Calu3 (cell line): ENCODE data around the gene SLC1A2. TPM values are rescaled to one million over a fixed set of nuclear protein-coding genes. Genes with fewer than 3 reads are reported as not detected.
A peak's percentile ranks its signal among the peaks of the same experiment; 100 is the strongest.

Experiments used
- BruUV-seq: library from RNA; stranded (reverse); fragments of 400-500 nt; replicated peaks from 2 replicates; lab custom pipeline; 2021; lab: Mats Ljungman, UMichigan
- CTCF ChIA-PET: fragments of 300-600 bp; sonication (Branson Sonifier 250); formaldehyde crosslinking; loops from one replicate; lab custom pipeline; 2022; ENCODE audit warnings: antibody characterized with exemption; lab: Charles Lee
- DNase-seq: peaks from one replicate; pipeline ENCODE4 v3.0.0; 2022
- H3K27ac Mint-ChIP-seq: one replicate; pipeline ENCODE4 v1.8.0; 2022; ENCODE audit warnings: mixed read lengths; ENCODE audit not compliant: unreplicated experiment
- H3K27me3 Mint-ChIP-seq: one replicate; pipeline ENCODE4 v1.8.0; 2022; ENCODE audit warnings: mixed read lengths; ENCODE audit not compliant: unreplicated experiment
- H3K36me3 Mint-ChIP-seq: one replicate; pipeline ENCODE4 v1.8.0; 2022; ENCODE audit warnings: mild to moderate bottlenecking, moderate library complexity, mixed read lengths; ENCODE audit not compliant: insufficient read depth, unreplicated experiment
- H3K4me1 Mint-ChIP-seq: one replicate; pipeline ENCODE4 v1.8.0; 2022; ENCODE audit warnings: mild to moderate bottlenecking, low read depth, mixed read lengths; ENCODE audit not compliant: unreplicated experiment
- H3K4me3 Mint-ChIP-seq: one replicate; pipeline ENCODE4 v1.8.0; 2022; ENCODE audit warnings: mild to moderate bottlenecking, low read depth, moderate library complexity, mixed read lengths; ENCODE audit not compliant: unreplicated experiment
- H3K9me3 Mint-ChIP-seq: one replicate; pipeline ENCODE4 v1.8.0; 2022; ENCODE audit warnings: low read depth, mixed read lengths; ENCODE audit not compliant: unreplicated experiment
- intact Hi-C: fragments of 100-400 bp; cut with micrococcal nuclease; formaldehyde crosslinking; loops from one replicate; pipeline ENCODE4 v1.10.0; 2022; ENCODE audit not compliant: unreplicated experiment
- total RNA-seq: library from RNA; stranded (reverse); gene quantifications from 2 replicates; pipeline ENCODE4 v1.2.3, GENCODE V29; 2022
- TF ChIP-seq, protein P1 (sequence below): fragments of 200-600 bp; IDR thresholded peaks from one replicate; pipeline ENCODE4 v1.8.0; 2022; ENCODE audit warnings: antibody characterized with exemption; ENCODE audit not compliant: unreplicated experiment

SLC1A2 gene
- total RNA-seq, 1 experiment from 2014 or later: 0.40 TPM

DNA sequence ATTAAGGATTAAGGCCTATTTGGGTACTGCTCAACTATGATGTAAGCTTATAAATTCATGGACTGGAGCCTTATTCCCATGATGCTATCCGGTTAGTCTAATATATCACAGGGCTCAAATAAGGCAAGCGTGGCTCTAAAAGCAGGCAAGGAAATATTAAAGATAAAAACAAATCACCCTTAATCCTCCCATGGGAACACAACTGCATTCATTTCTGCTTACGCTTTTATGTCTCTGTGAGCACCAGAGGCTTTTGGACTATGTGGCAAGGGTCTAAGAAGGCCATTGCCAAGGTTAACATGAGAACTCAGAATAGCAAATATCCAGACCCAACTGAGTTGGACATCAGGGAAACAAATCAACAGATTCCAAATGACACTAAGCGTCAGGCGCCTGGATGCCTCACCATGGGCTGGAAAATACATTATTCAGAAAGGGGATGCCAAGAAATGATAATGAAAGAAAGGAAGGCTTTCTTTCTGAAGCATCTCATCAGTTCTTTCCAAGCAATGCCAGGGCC is 138.1 kb downstream of the SLC1A2 start:
- TF ChIP-seq, protein P1, sequence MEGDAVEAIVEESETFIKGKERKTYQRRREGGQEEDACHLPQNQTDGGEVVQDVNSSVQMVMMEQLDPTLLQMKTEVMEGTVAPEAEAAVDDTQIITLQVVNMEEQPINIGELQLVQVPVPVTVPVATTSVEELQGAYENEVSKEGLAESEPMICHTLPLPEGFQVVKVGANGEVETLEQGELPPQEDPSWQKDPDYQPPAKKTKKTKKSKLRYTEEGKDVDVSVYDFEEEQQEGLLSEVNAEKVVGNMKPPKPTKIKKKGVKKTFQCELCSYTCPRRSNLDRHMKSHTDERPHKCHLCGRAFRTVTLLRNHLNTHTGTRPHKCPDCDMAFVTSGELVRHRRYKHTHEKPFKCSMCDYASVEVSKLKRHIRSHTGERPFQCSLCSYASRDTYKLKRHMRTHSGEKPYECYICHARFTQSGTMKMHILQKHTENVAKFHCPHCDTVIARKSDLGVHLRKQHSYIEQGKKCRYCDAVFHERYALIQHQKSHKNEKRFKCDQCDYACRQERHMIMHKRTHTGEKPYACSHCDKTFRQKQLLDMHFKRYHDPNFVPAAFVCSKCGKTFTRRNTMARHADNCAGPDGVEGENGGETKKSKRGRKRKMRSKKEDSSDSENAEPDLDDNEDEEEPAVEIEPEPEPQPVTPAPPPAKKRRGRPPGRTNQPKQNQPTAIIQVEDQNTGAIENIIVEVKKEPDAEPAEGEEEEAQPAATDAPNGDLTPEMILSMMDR: no peak
- no peak for DNase-seq
- Mint-ChIP-seq H3K27me3 (no peaks in the 10 kb centered on the region), H3K4me3 (no peak overlapping the region), H3K4me1 (peaks cover 5% of the 10 kb centered on the region), H3K36me3 (peaks cover under 1% of the 10 kb centered on the region), H3K27ac (no peak overlapping the region), H3K9me3 (no peaks in the 10 kb centered on the region)
- CTCF ChIA-PET: no interaction called here
- BruUV-seq: no TSS peak
- intact Hi-C loops: no loop called here

DNA sequence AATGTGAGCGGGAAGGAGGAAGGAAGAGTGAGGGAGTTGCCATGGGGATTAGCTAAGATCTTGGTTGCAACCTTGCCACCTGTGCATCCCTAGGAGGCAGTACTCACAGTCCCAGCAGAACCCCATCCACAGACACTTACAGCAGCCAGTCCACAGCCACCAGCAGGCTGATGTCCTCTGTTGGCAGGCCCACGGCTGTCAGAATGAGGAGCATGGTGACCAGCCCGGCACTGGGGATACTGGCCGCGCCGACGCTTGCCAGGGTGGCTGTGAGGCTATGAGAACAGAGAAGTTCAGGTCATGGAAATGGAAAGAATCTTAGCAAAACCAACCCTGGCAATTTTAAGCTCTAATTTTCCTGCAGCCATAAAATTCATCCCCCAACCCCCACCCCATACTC is 138.6 kb downstream of the SLC1A2 start:
- BruUV-seq: no TSS peak
- TF ChIP-seq, protein P1: no peak
- DNase-seq: no peak
- Mint-ChIP-seq H3K36me3 (peaks cover 6% of the 10 kb centered on the region), H3K4me3 (no peak overlapping the region), H3K9me3 (no peaks in the 10 kb centered on the region), H3K27ac (no peak overlapping the region), H3K4me1 (peaks cover 10% of the 10 kb centered on the region), H3K27me3 (no peaks in the 10 kb centered on the region)
- CTCF ChIA-PET: no interaction called here
- intact Hi-C loops: no loop called here

DNA sequence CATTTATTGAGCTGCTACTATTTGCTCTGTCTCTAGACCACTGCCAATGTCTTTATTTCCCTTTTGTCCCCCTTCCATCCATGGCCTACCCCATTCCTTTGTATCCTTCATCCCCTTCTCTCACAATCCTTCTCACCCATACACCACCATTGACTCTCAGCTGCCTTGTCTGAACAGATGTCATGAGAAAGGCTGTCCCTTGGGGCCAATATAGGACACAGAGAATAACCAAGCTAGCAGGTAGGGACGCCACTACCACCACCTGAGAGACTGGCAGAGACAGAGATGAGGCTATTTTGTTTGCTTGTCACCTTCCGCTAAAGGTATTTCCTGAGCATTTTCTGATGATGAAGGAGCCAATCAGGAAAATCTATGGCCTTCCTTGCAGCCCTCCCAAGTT is 141.5 kb downstream of the SLC1A2 start:
- H3K36me3 Mint-ChIP-seq: peaks cover 7% of the 10 kb centered on the region
- BruUV-seq: no TSS peak
- peaks cover 31% of the 10 kb centered on the region for H3K4me1 Mint-ChIP-seq
- intact Hi-C loops: loop anchor here (5.0 kb wide), 1 partner anchor 114 kb away; no protein-coding TSS in a partner anchor
- H3K27ac Mint-ChIP-seq: no peak overlapping the region
- H3K4me3 Mint-ChIP-seq: no peak overlapping the region
- CTCF ChIA-PET: no interaction called here
- no peaks in the 10 kb centered on the region for H3K27me3 Mint-ChIP-seq
- H3K9me3 Mint-ChIP-seq: no peaks in the 10 kb centered on the region
- TF ChIP-seq, protein P1: no peak
- no peak for DNase-seq

DNA sequence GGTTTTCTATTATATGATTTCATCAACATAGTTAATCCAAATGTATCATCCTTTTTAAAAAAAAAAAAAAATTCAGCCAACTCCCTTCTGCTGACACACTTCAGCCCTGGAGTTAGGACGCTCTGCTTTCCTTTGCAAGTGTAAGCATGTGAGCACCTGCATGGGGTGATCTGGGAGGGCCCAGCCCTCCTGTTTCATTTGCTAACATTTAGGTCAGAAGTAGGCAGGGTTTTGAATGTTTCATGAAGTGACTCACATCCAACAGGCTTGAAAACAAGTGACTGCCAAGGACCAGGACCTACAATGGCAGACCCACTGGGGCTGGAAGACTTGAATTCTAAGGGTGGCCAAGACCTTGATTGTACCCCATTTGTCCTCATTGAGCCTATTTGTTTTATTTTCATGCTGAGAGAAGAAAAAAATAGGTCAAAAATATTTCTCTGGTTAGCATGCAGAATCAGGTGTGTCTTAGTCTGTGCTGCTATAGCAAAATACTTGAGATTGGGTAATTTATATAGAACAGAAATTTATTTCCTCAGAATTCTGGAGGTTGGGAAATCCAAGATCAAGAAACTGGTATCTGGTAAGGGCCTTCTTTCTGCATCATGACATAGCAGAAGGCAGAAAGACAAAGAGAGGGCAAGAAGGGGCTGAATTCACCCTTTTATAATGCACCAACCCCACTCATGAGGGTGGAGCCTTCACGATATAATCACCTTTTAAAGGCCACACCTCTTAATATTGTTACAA is 142.8 kb downstream of the SLC1A2 start:
- peaks cover 7% of the 10 kb centered on the region for H3K36me3 Mint-ChIP-seq
- DNase-seq: peak; percentile 16
- H3K4me3 Mint-ChIP-seq: no peak overlapping the region
- H3K27ac Mint-ChIP-seq: peak overlapping the region; percentile 67
- no TSS peak for BruUV-seq
- intact Hi-C loops: loop anchor here (5.0 kb wide), 1 partner anchor 116 kb away; no protein-coding TSS in a partner anchor
- peaks cover 31% of the 10 kb centered on the region for H3K4me1 Mint-ChIP-seq
- peaks cover 4% of the 10 kb centered on the region for H3K9me3 Mint-ChIP-seq
- H3K27me3 Mint-ChIP-seq: no peaks in the 10 kb centered on the region
- TF ChIP-seq, protein P1: no peak
- CTCF ChIA-PET: interaction anchor here (1.1 to 1.7 kb wide), 2 partner anchors 31 to 97 kb away, joined by 3 to 7 read pairs; no protein-coding TSS in a partner anchor
